ENCODE data around the gene SMIM36.

The SMIM36 gene

DNA sequence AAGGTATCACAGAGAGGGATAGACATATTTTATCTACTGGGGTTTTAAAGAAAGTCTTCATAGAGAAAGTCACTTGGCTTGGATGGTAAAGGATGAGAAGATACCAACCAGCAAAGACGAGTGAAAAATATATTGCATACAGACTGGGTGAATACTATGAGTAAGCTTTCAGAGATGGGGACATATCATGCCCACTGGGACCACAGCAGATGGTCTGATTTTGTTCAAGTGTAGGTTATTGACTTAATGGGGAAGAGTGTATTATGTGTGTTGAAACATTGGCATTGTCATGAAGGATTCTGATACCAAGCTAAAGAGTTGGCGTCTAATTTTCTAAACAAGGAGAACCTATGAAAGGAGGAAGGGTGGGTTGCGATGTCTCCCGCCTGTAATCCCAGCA, 75.8 kb downstream of the SMIM36 start:
- no peak overlapping the region for H2BK120ac ChIP-seq (ENCODE audit: low read depth, low read length)
- DNase-seq: no peak
- no peak overlapping the region for H4K5ac ChIP-seq (ENCODE audit: low read length)
- no peak overlapping the region for H3K23ac ChIP-seq (ENCODE audit: low read length)
- no peak overlapping the region for H2AK5ac ChIP-seq (ENCODE audit: low read length)
- no peak overlapping the region for H2BK15ac ChIP-seq (replicated peaks; ENCODE audit: low read depth)
- peaks cover 2% of the 10 kb centered on the region for H3K4me1 ChIP-seq (ENCODE audit: control insufficient read depth, low read depth, low read length)
- H4K8ac ChIP-seq (ENCODE audit: low read depth, low read length): no peak overlapping the region
- no peaks in the 10 kb centered on the region for H3K79me2 ChIP-seq (ENCODE audit: control insufficient read depth, insufficient read depth, low read length)
- WGBS (ENCODE audit: extremely low coverage, insufficient coverage, low lambda C conversion rate): no CpG with 5 or more reads among the region's 4 CpGs
- H3K27me3 ChIP-seq (ENCODE audit: insufficient read depth, low read length, poor library complexity): no peaks in the 10 kb centered on the region
- H2BK5ac ChIP-seq (ENCODE audit: low read length): no peak overlapping the region
- no peak overlapping the region for H3K27ac ChIP-seq (ENCODE audit: low read depth, low read length)
- no peak overlapping the region for H3K18ac ChIP-seq (ENCODE audit: low read length)
- H3K4ac ChIP-seq (ENCODE audit: low read depth, low read length): no peak overlapping the region
- no peak overlapping the region for H3K9ac ChIP-seq (ENCODE audit: low read length)
- no peak overlapping the region for H3K4me3 ChIP-seq (ENCODE audit: low read length)
- no peaks in the 10 kb centered on the region for H3K79me1 ChIP-seq (ENCODE audit: low read length)
- H3K56ac ChIP-seq (ENCODE audit: low read length): no peak overlapping the region
- H3K36me3 ChIP-seq (ENCODE audit: control insufficient read depth, insufficient read depth, low read length): no peaks in the 10 kb centered on the region
- no peak overlapping the region for H3K4me2 ChIP-seq (ENCODE audit: low read length)

DNA sequence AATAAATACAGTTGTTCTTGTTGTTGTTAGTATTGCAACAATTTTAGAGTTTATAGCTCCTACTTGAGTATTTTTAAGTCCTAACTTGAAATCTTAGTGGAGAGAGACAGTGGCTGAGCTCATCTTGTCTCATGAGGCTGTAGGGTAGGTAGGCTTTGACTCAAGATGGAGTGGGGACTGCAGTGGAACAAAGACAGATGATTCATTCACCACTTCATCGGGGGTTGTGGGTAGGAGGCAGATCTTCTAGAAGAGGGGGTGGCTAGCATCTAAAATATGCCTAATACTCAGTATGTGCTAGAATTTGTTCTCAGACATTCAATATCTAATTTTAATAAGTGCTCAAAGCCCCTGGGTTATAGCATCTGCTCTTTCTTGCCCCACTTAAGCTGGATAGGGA, 76.5 kb downstream of the SMIM36 start:
- Histone ChIP-seq H2BK5ac (ENCODE audit: low read length) (no peak overlapping the region), H3K18ac (ENCODE audit: low read length) (no peak overlapping the region), H3K4me1 (ENCODE audit: control insufficient read depth, low read depth, low read length) (peaks cover 2% of the 10 kb centered on the region), H3K4ac (ENCODE audit: low read depth, low read length) (no peak overlapping the region), H3K79me1 (ENCODE audit: low read length) (no peaks in the 10 kb centered on the region), H4K5ac (ENCODE audit: low read length) (no peak overlapping the region), H3K23ac (ENCODE audit: low read length) (no peak overlapping the region), H2BK120ac (ENCODE audit: low read depth, low read length) (no peak overlapping the region), H3K56ac (ENCODE audit: low read length) (no peak overlapping the region), H3K36me3 (ENCODE audit: control insufficient read depth, insufficient read depth, low read length) (no peaks in the 10 kb centered on the region), H4K8ac (ENCODE audit: low read depth, low read length) (no peak overlapping the region), H3K27me3 (ENCODE audit: insufficient read depth, low read length, poor library complexity) (no peaks in the 10 kb centered on the region), H3K4me3 (ENCODE audit: low read length) (no peak overlapping the region), H3K27ac (ENCODE audit: low read depth, low read length) (no peak overlapping the region), H2BK15ac (replicated peaks; ENCODE audit: low read depth) (no peak overlapping the region), H3K79me2 (ENCODE audit: control insufficient read depth, insufficient read depth, low read length) (no peaks in the 10 kb centered on the region), H2AK5ac (ENCODE audit: low read length) (no peak overlapping the region), H3K4me2 (ENCODE audit: low read length) (no peak overlapping the region), H3K9ac (ENCODE audit: low read length) (no peak overlapping the region)
- DNase-seq: no peak
- WGBS (ENCODE audit: extremely low coverage, insufficient coverage, low lambda C conversion rate): no CpG with 5 or more reads among the region's 1 CpG

DNA sequence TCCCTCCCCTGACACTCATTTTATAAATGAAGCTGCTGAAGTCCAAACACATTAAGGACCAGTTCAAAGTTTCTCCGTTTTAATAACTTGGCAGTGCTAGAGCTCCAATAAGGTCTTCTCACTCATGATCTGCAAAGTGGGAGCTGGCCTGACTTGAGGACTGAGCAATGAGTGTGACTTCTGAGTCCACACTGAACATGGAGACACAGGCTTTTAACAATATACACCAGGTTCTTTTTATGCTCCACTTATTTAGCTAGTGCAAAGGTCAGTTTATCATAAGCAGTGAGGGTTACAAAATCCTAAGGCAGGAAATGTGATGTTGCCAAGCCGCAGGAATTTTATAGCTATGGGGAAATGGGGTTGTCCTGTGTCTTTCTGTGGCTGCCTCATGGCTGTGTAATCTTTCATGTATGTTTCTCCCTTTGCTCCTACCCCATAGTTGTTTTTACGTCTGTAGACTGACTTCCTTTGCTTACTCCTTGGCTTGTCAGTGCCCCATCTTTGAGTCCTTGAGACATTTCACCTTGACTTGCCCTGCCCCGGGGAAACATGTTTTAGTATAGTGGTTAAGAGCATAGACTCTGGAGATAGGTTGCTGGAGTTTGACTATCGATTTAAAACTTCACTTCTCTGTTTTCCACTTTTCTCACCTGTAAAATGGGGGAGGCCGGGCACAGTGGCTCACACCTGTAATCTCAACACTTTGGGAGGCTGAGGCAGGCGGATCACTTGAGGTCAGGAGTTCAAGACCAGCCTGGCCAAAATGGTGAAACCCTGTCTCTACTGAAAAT, 77.4 kb downstream of the SMIM36 start:
- Histone ChIP-seq H4K8ac (ENCODE audit: low read depth, low read length) (no peak overlapping the region), H3K4me1 (ENCODE audit: control insufficient read depth, low read depth, low read length) (peaks cover 2% of the 10 kb centered on the region), H3K4ac (ENCODE audit: low read depth, low read length) (no peak overlapping the region), H4K5ac (ENCODE audit: low read length) (no peak overlapping the region), H3K56ac (ENCODE audit: low read length) (no peak overlapping the region), H3K4me3 (ENCODE audit: low read length) (no peak overlapping the region), H2AK5ac (ENCODE audit: low read length) (no peak overlapping the region), H2BK120ac (ENCODE audit: low read depth, low read length) (no peak overlapping the region), H3K79me2 (ENCODE audit: control insufficient read depth, insufficient read depth, low read length) (no peaks in the 10 kb centered on the region), H3K23ac (ENCODE audit: low read length) (no peak overlapping the region), H3K27ac (ENCODE audit: low read depth, low read length) (no peak overlapping the region), H3K36me3 (ENCODE audit: control insufficient read depth, insufficient read depth, low read length) (no peaks in the 10 kb centered on the region), H3K4me2 (ENCODE audit: low read length) (no peak overlapping the region), H3K9ac (ENCODE audit: low read length) (no peak overlapping the region), H3K79me1 (ENCODE audit: low read length) (no peaks in the 10 kb centered on the region), H3K18ac (ENCODE audit: low read length) (no peak overlapping the region), H2BK5ac (ENCODE audit: low read length) (no peak overlapping the region), H3K27me3 (ENCODE audit: insufficient read depth, low read length, poor library complexity) (no peaks in the 10 kb centered on the region), H2BK15ac (replicated peaks; ENCODE audit: low read depth) (no peak overlapping the region)
- no peak for DNase-seq
- WGBS (ENCODE audit: extremely low coverage, insufficient coverage, low lambda C conversion rate): no CpG with 5 or more reads among the region's 7 CpGs

DNA sequence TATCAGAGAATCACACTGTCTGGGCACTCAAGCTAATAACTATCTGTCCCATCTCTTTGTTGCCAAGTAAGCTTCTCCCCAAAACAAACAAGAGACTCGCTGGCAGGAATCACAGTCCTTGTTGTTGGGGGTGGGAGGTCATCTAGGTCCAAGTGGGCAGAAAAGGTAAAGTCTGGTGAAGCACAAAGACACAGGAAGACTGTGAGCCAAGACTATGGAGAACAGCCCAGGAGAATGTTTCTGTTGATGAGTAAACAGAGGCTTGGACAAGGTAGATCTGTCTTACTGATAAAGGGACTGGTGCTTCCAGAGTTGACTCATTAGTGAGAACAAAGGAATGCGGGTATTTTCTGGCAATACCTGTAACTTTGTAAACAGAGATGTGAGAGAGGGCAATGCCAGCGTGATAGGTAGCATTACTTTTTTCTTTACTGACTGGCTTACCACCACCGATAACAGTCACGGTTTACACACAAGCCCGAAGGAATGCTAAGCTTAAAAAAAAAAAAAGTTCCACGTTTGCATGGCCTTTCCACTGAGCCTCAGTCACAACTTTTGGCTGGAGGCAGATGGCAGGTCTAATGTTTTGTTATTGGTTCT, 78.1 kb downstream of the SMIM36 start:
- DNase-seq: peak; percentile 76
- no peak overlapping the region for H3K18ac ChIP-seq (ENCODE audit: low read length)
- H4K5ac ChIP-seq (ENCODE audit: low read length): no peak overlapping the region
- no peak overlapping the region for H2BK15ac ChIP-seq (replicated peaks; ENCODE audit: low read depth)
- no peak overlapping the region for H3K9ac ChIP-seq (ENCODE audit: low read length)
- no CpG with 5 or more reads among the region's 7 CpGs for WGBS (ENCODE audit: extremely low coverage, insufficient coverage, low lambda C conversion rate)
- peaks cover 2% of the 10 kb centered on the region for H3K4me1 ChIP-seq (ENCODE audit: control insufficient read depth, low read depth, low read length)
- no peaks in the 10 kb centered on the region for H3K79me2 ChIP-seq (ENCODE audit: control insufficient read depth, insufficient read depth, low read length)
- no peak overlapping the region for H3K56ac ChIP-seq (ENCODE audit: low read length)
- H3K27me3 ChIP-seq (ENCODE audit: insufficient read depth, low read length, poor library complexity): no peaks in the 10 kb centered on the region
- no peak overlapping the region for H2BK120ac ChIP-seq (ENCODE audit: low read depth, low read length)
- H3K4me3 ChIP-seq (ENCODE audit: low read length): no peak overlapping the region
- no peak overlapping the region for H2AK5ac ChIP-seq (ENCODE audit: low read length)
- H3K4ac ChIP-seq (ENCODE audit: low read depth, low read length): no peak overlapping the region
- no peak overlapping the region for H3K23ac ChIP-seq (ENCODE audit: low read length)
- H3K36me3 ChIP-seq (ENCODE audit: control insufficient read depth, insufficient read depth, low read length): no peaks in the 10 kb centered on the region
- no peak overlapping the region for H3K27ac ChIP-seq (ENCODE audit: low read depth, low read length)
- H3K79me1 ChIP-seq (ENCODE audit: low read length): no peaks in the 10 kb centered on the region
- H2BK5ac ChIP-seq (ENCODE audit: low read length): no peak overlapping the region
- H3K4me2 ChIP-seq (ENCODE audit: low read length): no peak overlapping the region
- H4K8ac ChIP-seq (ENCODE audit: low read depth, low read length): no peak overlapping the region

- Histone ChIP-seq H2AK5ac (ENCODE audit: low read length) (no peak overlapping the region), H4K8ac (ENCODE audit: low read depth, low read length) (no peak overlapping the region), H3K4ac (ENCODE audit: low read depth, low read length) (no peak overlapping the region), H3K56ac (ENCODE audit: low read length) (no peak overlapping the region), H3K4me3 (ENCODE audit: low read length) (no peak overlapping the region), H3K79me2 (ENCODE audit: control insufficient read depth, insufficient read depth, low read length) (no peaks in the 10 kb centered on the region), H3K27me3 (ENCODE audit: insufficient read depth, low read length, poor library complexity) (no peaks in the 10 kb centered on the region), H2BK5ac (ENCODE audit: low read length) (no peak overlapping the region), H2BK15ac (replicated peaks; ENCODE audit: low read depth) (no peak overlapping the region), H3K27ac (ENCODE audit: low read depth, low read length) (no peak overlapping the region), H4K5ac (ENCODE audit: low read length) (no peak overlapping the region), H3K4me2 (ENCODE audit: low read length) (no peak overlapping the region), H3K36me3 (ENCODE audit: control insufficient read depth, insufficient read depth, low read length) (no peaks in the 10 kb centered on the region), H3K23ac (ENCODE audit: low read length) (no peak overlapping the region), H3K4me1 (ENCODE audit: control insufficient read depth, low read depth, low read length) (peaks cover 2% of the 10 kb centered on the region), H2BK120ac (ENCODE audit: low read depth, low read length) (no peak overlapping the region), H3K18ac (ENCODE audit: low read length) (no peak overlapping the region), H3K79me1 (ENCODE audit: low read length) (no peaks in the 10 kb centered on the region), H3K9ac (ENCODE audit: low read length) (no peak overlapping the region)
- DNase-seq: no peak
- no CpG with 5 or more reads among the region's 4 CpGs for WGBS (ENCODE audit: extremely low coverage, insufficient coverage, low lambda C conversion rate)
These were observed 78.8 kb downstream of the SMIM36 start for GRCh38 chr17:55432358-55433028.

All from mesendoderm (in vitro differentiated cells).